ENCODE data around the gene SLC12A7.

SLC12A7 gene

DNA sequence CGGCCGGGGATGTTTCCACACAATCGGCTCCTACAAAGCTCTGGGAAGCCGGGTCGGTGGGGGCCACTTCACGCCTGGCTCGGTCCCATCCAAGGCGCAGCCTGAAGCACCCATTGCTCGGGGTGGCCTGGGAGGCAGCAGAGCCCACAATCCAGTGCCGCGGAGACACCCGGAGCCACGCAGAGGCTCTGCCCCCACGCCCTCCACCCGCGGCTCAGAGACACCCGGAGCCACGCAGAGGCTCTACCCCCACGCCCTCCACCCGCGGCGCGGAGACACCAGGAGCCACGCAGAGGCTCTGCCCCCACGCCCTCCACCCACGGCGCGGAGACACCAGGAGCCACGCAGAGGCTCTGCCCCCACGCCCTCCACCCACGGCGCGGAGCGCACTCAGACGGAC is 31.9 kb downstream of the SLC12A7 start:
- Mint-ChIP-seq H3K4me1 (peaks cover 9% of the 10 kb centered on the region), H3K4me3 (no peak overlapping the region), H3K27ac (ENCODE audit: low read depth) (no peak overlapping the region), H3K9me3 (no peaks in the 10 kb centered on the region), H3K36me3 (ENCODE audit: insufficient read depth) (peaks cover 18% of the 10 kb centered on the region), H3K27me3 (no peaks in the 10 kb centered on the region)
- no peak for ATAC-seq (replicated peaks; ENCODE audit: extremely low read depth, poor library complexity, severe bottlenecking)
- no peak for DNase-seq (ENCODE audit: low spot score in 2 of 2)

GRCh38 chr5:1079486-1079885 is 32.4 kb downstream of the SLC12A7 start:
- Mint-ChIP-seq H3K4me3 (no peak overlapping the region), H3K36me3 (ENCODE audit: insufficient read depth) (peaks cover 18% of the 10 kb centered on the region), H3K27ac (ENCODE audit: low read depth) (no peak overlapping the region), H3K4me1 (peaks cover 9% of the 10 kb centered on the region), H3K9me3 (no peaks in the 10 kb centered on the region), H3K27me3 (no peaks in the 10 kb centered on the region)
- no peak for DNase-seq (ENCODE audit: low spot score in 2 of 2)
- ATAC-seq (replicated peaks; ENCODE audit: extremely low read depth, poor library complexity, severe bottlenecking), result no peak

DNA sequence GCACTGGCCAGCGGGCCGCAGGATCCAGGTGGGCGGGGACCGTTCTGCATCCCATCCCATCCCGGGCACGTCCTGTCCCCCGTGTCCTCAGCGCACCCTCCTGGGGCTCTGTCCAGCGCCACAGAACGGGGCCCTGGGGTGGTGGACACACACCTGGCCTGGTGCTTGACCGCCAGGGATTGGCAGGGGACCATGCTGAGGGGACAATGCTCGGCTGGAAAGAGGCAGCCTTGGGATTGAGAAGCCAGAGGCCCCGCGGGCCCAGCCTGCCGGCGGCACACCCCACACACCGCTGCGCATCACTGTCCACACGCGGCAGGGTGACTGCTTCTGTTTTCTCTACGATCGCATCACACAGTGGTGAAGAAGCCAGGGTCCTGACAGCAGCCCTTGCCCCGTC is 33.0 kb downstream of the SLC12A7 start:
- DNase-seq (ENCODE audit: low spot score in 2 of 2) (no peak), ATAC-seq (replicated peaks; ENCODE audit: extremely low read depth, poor library complexity, severe bottlenecking) (no peak)
- Mint-ChIP-seq H3K4me3 (no peak overlapping the region), H3K36me3 (ENCODE audit: insufficient read depth) (peaks cover 20% of the 10 kb centered on the region), H3K4me1 (peaks cover 9% of the 10 kb centered on the region), H3K27me3 (no peaks in the 10 kb centered on the region), H3K27ac (ENCODE audit: low read depth) (no peak overlapping the region), H3K9me3 (no peaks in the 10 kb centered on the region)

DNA sequence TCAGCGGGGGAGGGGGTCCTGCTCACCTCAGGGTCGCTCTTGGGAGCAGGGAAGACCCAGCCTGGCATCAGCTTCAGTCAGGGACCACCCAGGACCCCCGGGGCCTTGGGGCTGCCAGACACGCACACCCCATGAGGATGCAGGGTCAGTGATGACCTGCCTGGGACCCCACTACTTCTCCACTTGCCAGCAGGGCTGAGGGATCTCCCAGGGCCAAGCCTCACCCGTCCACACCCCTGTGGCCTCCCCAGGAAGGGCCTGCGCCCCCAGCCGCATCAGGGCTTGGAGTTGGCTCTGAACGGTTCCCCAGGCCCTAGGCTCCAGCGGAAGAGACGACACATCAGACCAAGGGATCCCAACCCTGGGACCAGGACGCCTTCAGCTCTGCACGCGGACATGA is 33.7 kb downstream of the SLC12A7 start:
- Mint-ChIP-seq H3K27me3 (no peaks in the 10 kb centered on the region), H3K27ac (ENCODE audit: low read depth) (no peak overlapping the region), H3K4me3 (no peak overlapping the region), H3K9me3 (no peaks in the 10 kb centered on the region), H3K36me3 (ENCODE audit: insufficient read depth) (peaks cover 20% of the 10 kb centered on the region), H3K4me1 (peaks cover 9% of the 10 kb centered on the region)
- no peak for ATAC-seq (replicated peaks; ENCODE audit: extremely low read depth, poor library complexity, severe bottlenecking)
- DNase-seq (ENCODE audit: low spot score in 2 of 2), result no peak

- no peak overlapping the region for H3K4me3 Mint-ChIP-seq
- no peaks in the 10 kb centered on the region for H3K9me3 Mint-ChIP-seq
- peaks cover 20% of the 10 kb centered on the region for H3K36me3 Mint-ChIP-seq (ENCODE audit: insufficient read depth)
- H3K27ac Mint-ChIP-seq (ENCODE audit: low read depth), result no peak overlapping the region
- DNase-seq (ENCODE audit: low spot score in 2 of 2), result no peak
- no peaks in the 10 kb centered on the region for H3K27me3 Mint-ChIP-seq
- no peak for ATAC-seq (replicated peaks; ENCODE audit: extremely low read depth, poor library complexity, severe bottlenecking)
- peaks cover 9% of the 10 kb centered on the region for H3K4me1 Mint-ChIP-seq
Observed at GRCh38 chr5:1077491-1078020, 34.3 kb downstream of the SLC12A7 start.

DNA sequence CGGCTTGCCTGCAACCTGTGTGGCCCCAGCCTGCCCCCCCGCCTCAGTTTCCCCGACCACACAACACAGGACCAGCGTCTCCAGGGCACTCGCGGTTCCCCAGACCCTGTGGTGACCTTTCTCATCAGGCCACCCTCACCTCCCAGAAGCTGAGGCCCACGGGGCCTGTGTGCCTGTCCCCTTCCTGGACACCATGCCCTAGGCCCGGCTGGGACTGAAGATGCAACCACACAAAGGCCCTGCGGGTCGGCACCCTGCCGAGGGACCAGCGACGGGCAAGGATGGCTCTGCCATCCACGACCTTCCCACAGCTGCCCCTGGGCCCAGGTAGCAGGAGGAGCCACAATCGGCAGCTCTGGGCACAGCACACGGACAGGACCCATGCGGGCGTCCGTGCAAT is 34.8 kb downstream of the SLC12A7 start:
- H3K4me3 Mint-ChIP-seq, result no peak overlapping the region
- H3K27me3 Mint-ChIP-seq, result no peaks in the 10 kb centered on the region
- H3K36me3 Mint-ChIP-seq (ENCODE audit: insufficient read depth), result peaks cover 20% of the 10 kb centered on the region
- no peak for DNase-seq (ENCODE audit: low spot score in 2 of 2)
- H3K4me1 Mint-ChIP-seq, result peaks cover 9% of the 10 kb centered on the region
- no peak for ATAC-seq (replicated peaks; ENCODE audit: extremely low read depth, poor library complexity, severe bottlenecking)
- no peaks in the 10 kb centered on the region for H3K9me3 Mint-ChIP-seq
- H3K27ac Mint-ChIP-seq (ENCODE audit: low read depth), result no peak overlapping the region

DNA sequence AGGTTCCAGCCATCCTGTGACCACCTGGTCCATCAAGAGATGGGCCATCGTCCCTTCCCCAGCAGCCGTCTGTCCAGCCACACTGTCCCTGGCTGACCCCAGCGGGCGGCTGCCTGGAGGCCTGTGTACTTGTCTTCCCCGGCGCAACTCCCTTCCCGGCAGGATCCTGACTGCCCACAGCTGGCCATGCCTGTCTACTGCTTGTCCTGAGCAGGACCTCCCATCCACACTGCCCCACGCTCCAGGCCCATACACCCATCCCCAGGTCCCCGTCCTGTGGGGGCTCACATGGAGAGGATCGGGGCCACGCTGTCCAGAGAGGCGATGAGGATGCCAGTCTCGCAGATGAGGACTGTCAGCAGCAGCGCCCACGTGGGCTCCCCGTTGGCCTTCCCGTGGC is 35.5 kb downstream of the SLC12A7 start:
- Mint-ChIP-seq H3K27ac (ENCODE audit: low read depth) (no peak overlapping the region), H3K36me3 (ENCODE audit: insufficient read depth) (peaks cover 20% of the 10 kb centered on the region), H3K4me3 (no peak overlapping the region), H3K9me3 (no peaks in the 10 kb centered on the region), H3K4me1 (peaks cover 8% of the 10 kb centered on the region), H3K27me3 (no peaks in the 10 kb centered on the region)
- ATAC-seq (replicated peaks; ENCODE audit: extremely low read depth, poor library complexity, severe bottlenecking) (no peak), DNase-seq (ENCODE audit: low spot score in 2 of 2) (no peak)

- peaks cover 3% of the 10 kb centered on the region for H3K4me1 Mint-ChIP-seq
- H3K27me3 Mint-ChIP-seq, result no peaks in the 10 kb centered on the region
- H3K27ac Mint-ChIP-seq (ENCODE audit: low read depth), result no peak overlapping the region
- DNase-seq (ENCODE audit: low spot score in 2 of 2) (no peak), ATAC-seq (replicated peaks; ENCODE audit: extremely low read depth, poor library complexity, severe bottlenecking) (no peak)
- no peaks in the 10 kb centered on the region for H3K9me3 Mint-ChIP-seq
- peaks cover 17% of the 10 kb centered on the region for H3K36me3 Mint-ChIP-seq (ENCODE audit: insufficient read depth)
- no peak overlapping the region for H3K4me3 Mint-ChIP-seq
Observed at GRCh38 chr5:1075931-1076330, 35.9 kb downstream of the SLC12A7 start.

- H3K27me3 Mint-ChIP-seq, result no peaks in the 10 kb centered on the region
- ATAC-seq (replicated peaks; ENCODE audit: extremely low read depth, poor library complexity, severe bottlenecking) (no peak), DNase-seq (ENCODE audit: low spot score in 2 of 2) (no peak)
- peaks cover 14% of the 10 kb centered on the region for H3K36me3 Mint-ChIP-seq (ENCODE audit: insufficient read depth)
- H3K9me3 Mint-ChIP-seq, result no peaks in the 10 kb centered on the region
- no peak overlapping the region for H3K4me3 Mint-ChIP-seq
- H3K27ac Mint-ChIP-seq (ENCODE audit: low read depth), result no peak overlapping the region
- no peaks in the 10 kb centered on the region for H3K4me1 Mint-ChIP-seq
Observed at GRCh38 chr5:1075555-1075881, 36.3 kb downstream of the SLC12A7 start.

DNA sequence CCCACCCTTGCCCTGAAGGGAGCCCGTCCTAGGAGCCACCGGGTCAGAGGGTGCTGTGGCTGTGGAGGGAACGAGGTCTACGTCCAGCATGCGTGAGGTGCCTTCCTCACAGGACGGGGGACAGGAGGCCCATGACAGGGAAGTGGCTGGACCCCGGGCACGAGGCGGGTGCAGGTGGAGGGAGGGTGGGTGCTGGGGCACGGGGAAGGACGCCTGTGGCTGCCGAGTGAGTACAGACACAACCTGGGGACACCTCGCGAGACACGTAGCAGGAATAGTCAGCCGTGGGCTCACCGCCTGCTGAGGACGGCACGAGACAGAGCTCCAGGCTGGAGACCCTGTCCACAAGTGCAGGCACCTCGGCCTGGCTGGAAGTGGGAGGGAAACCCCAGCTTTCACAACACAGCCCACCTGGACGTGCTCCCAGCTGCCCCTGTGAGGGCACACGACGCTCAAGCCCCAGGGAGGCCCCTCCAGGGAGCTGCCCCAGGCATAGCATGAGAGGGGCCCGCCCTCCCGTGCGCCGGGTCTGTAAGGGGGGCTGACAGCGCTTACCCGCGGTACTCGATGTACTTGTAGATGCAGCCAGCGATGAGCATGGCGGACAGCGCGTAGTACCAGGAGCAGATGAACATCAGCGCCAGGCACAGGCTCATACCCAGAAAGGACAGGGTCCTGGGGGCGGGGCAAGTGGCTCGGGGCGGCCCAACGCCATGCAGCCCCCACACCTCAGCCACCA is 36.9 kb downstream of the SLC12A7 start:
- Mint-ChIP-seq H3K27me3 (no peaks in the 10 kb centered on the region), H3K4me3 (no peak overlapping the region), H3K9me3 (no peaks in the 10 kb centered on the region), H3K27ac (ENCODE audit: low read depth) (no peak overlapping the region), H3K4me1 (no peaks in the 10 kb centered on the region), H3K36me3 (ENCODE audit: insufficient read depth) (peaks cover 14% of the 10 kb centered on the region)
- no peak for DNase-seq (ENCODE audit: low spot score in 2 of 2)
- ATAC-seq (replicated peaks; ENCODE audit: extremely low read depth, poor library complexity, severe bottlenecking), result no peak

- H3K9me3 Mint-ChIP-seq, result no peaks in the 10 kb centered on the region
- H3K4me1 Mint-ChIP-seq, result no peaks in the 10 kb centered on the region
- peak overlapping the region; percentile 38 for H3K27ac Mint-ChIP-seq (ENCODE audit: low read depth)
- H3K27me3 Mint-ChIP-seq, result no peaks in the 10 kb centered on the region
- no peak for ATAC-seq (replicated peaks; ENCODE audit: extremely low read depth, poor library complexity, severe bottlenecking)
- no peak for DNase-seq (ENCODE audit: low spot score in 2 of 2)
- no peak overlapping the region for H3K4me3 Mint-ChIP-seq
- peaks cover 14% of the 10 kb centered on the region for H3K36me3 Mint-ChIP-seq (ENCODE audit: insufficient read depth)
Observed at GRCh38 chr5:1074226-1074625, 37.6 kb downstream of the SLC12A7 start.

GRCh38 chr5:1073239-1074102 is 38.4 kb downstream of the SLC12A7 start:
- Mint-ChIP-seq H3K4me1 (no peaks in the 10 kb centered on the region), H3K9me3 (no peaks in the 10 kb centered on the region), H3K36me3 (ENCODE audit: insufficient read depth) (peaks cover 12% of the 10 kb centered on the region), H3K4me3 (no peak overlapping the region), H3K27ac (ENCODE audit: low read depth) (peak overlapping the region; percentile 38), H3K27me3 (no peaks in the 10 kb centered on the region)
- no peak for ATAC-seq (replicated peaks; ENCODE audit: extremely low read depth, poor library complexity, severe bottlenecking)
- no peak for DNase-seq (ENCODE audit: low spot score in 2 of 2)

- no peak for DNase-seq (ENCODE audit: low spot score in 2 of 2)
- no peaks in the 10 kb centered on the region for H3K9me3 Mint-ChIP-seq
- H3K36me3 Mint-ChIP-seq (ENCODE audit: insufficient read depth), result peaks cover 4% of the 10 kb centered on the region
- H3K4me3 Mint-ChIP-seq, result no peak overlapping the region
- no peaks in the 10 kb centered on the region for H3K27me3 Mint-ChIP-seq
- no peak overlapping the region for H3K27ac Mint-ChIP-seq (ENCODE audit: low read depth)
- ATAC-seq (replicated peaks; ENCODE audit: extremely low read depth, poor library complexity, severe bottlenecking), result no peak
- no peaks in the 10 kb centered on the region for H3K4me1 Mint-ChIP-seq
Observed at GRCh38 chr5:1069720-1070088, 42.2 kb downstream of the SLC12A7 start.
